Measurements from ENCODE around the gene HIPK4. TPM values are rescaled to one million over a fixed set of nuclear protein-coding genes. Genes with fewer than 3 reads are reported as not detected.
"Not testable (repeated sequence)": the region's sequence is repeated elsewhere in the genome, so short reads cannot be mapped to it uniquely, and the experiment has no call there.

Gene HIPK4
- total RNA-seq, 1 donor from 2014 or later: not detected

- no peak for DNase-seq (ENCODE audit: extremely low read depth, low read depth, low spot score)
These were observed 27.6 kb upstream of the HIPK4 start for GRCh38 chr19:40417643-40417981.

- DNase-seq (ENCODE audit: extremely low read depth, low read depth, low spot score): no peak
These were observed 27.1 kb upstream of the HIPK4 start for GRCh38 chr19:40416918-40417642.

GRCh38 chr19:40415768-40416167 lies 25.8 kb upstream of the HIPK4 start:
- DNase-seq (ENCODE audit: extremely low read depth, low read depth, low spot score): no peak

- DNase-seq (ENCODE audit: extremely low read depth, low read depth, low spot score): no peak
These were observed 24.9 kb upstream of the HIPK4 start for GRCh38 chr19:40414542-40415535.

- no peak for DNase-seq (ENCODE audit: extremely low read depth, low read depth, low spot score)
These were observed 23.4 kb upstream of the HIPK4 start, which contains the start of gene PRX for GRCh38 chr19:40413291-40413845. Gene PRX, minus strand, starts transcription at chr19:40413378. Its CDS starts 5,446 bp downstream, at chr19:40407932.

GRCh38 chr19:40412866-40413265 lies 22.9 kb upstream of the HIPK4 start:
- DNase-seq (ENCODE audit: extremely low read depth, low read depth, low spot score): no peak

GRCh38 chr19:40411958-40412499 lies 22.0 kb upstream of the HIPK4 start:
- no peak for DNase-seq (ENCODE audit: extremely low read depth, low read depth, low spot score)

GRCh38 chr19:40411125-40411842 lies 21.3 kb upstream of the HIPK4 start:
- DNase-seq (ENCODE audit: extremely low read depth, low read depth, low spot score): no peak

GRCh38 chr19:40410030-40410389 lies 20.0 kb upstream of the HIPK4 start:
- no peak for DNase-seq (ENCODE audit: extremely low read depth, low read depth, low spot score)

- not testable (repeated sequence) for DNase-seq (ENCODE audit: extremely low read depth, low read depth, low spot score)
These were observed 18.6 kb upstream of the HIPK4 start for GRCh38 chr19:40408598-40408925.

GRCh38 chr19:40407714-40408597 lies 18.0 kb upstream of the HIPK4 start:
- no peak for DNase-seq (ENCODE audit: extremely low read depth, low read depth, low spot score)

GRCh38 chr19:40403262-40403984 lies 13.4 kb upstream of the HIPK4 start:
- no peak for DNase-seq (ENCODE audit: extremely low read depth, low read depth, low spot score)

- DNase-seq (ENCODE audit: extremely low read depth, low read depth, low spot score): no peak
These were observed 10.6 kb upstream of the HIPK4 start for GRCh38 chr19:40400559-40400958.

GRCh38 chr19:40398417-40399131 lies 8.6 kb upstream of the HIPK4 start:
- DNase-seq (ENCODE audit: extremely low read depth, low read depth, low spot score): no peak

GRCh38 chr19:40397568-40397906 lies 7.6 kb upstream of the HIPK4 start:
- no peak for DNase-seq (ENCODE audit: extremely low read depth, low read depth, low spot score)

GRCh38 chr19:40396886-40397567 lies 7.0 kb upstream of the HIPK4 start:
- DNase-seq (ENCODE audit: extremely low read depth, low read depth, low spot score): no peak

GRCh38 chr19:40395956-40396355 lies 6.0 kb upstream of the HIPK4 start:
- no peak for DNase-seq (ENCODE audit: extremely low read depth, low read depth, low spot score)

GRCh38 chr19:40394816-40395210 lies 4.8 kb upstream of the HIPK4 start:
- DNase-seq (ENCODE audit: extremely low read depth, low read depth, low spot score): no peak

Data from glomerular endothelial cell (primary cell).